Peyer's patch (tissue), 4 donors: ENCODE data around the gene KCNA2.
A peak's percentile ranks its signal among the peaks of the same experiment; 100 is the strongest.

Source experiments
- CTCF ChIP-seq, 6 experiments: fragments of 450-650 bp in 4 of 6; fragments of 200-600 bp in 2 of 6; sonication (generic) in 1 of 6; IDR thresholded peaks; one replicate each; pipeline ENCODE4 v1.5.1; 2017 to 2019; ENCODE audit warnings: antibody characterized with exemption in 6 of 6, mild to moderate bottlenecking in 3 of 6, moderate library complexity in 1 of 6
- POLR2A ChIP-seq, 2 donors: fragments of 450-650 bp; IDR thresholded peaks; one replicate each; pipeline ENCODE4 v1.5.1; 2017; ENCODE audit warnings: antibody characterized with exemption in 2 of 2, mild to moderate bottlenecking in 2 of 2, moderate library complexity in 2 of 2

DNA sequence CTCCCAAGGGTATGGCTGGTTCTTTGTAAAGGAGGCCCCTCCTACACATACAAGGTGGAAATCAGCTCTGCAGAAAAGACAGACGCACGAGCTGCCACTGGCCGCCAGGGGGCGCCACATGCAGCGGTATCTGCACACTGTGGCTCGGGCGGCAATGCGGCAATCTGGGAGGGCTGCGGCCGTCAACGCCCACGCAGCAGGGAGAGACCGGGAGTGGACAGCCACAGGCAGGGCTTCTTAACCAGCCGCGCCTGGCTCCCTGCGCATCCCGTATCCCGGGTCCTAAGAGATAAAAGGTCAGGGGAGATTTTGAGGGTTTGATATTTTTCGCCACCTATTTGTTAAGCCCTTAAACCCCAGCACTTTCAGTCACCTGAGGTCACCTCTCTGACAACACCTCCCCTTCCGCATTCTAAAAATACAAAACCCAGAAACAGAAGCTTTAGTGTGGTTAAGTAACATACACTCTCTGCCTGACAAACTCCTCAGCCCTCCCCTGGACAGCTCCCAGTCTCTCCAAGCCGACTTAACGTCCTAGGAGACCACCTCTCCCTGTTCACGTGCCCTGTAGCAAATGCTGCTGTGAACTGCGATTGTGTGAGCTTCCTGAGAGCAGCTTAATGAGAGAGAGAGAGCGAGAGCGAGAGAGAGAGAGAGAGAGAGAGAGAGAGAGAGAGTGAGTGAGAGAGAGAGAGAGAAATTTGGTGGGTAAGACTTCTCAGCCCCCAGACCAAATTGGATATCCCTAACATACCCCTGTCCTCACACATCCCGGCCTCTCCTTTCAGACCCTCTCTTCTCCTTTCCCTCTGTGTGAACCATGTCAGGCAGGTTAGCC lies 13.5 kb upstream of the KCNA2 start:
- TF ChIP-seq CTCF (IDR thresholded peaks at IDR 0.05) (peak; percentile 81 to 98 (median 90)), POLR2A (IDR thresholded peaks at IDR 0.05) (no peak)
